K562 (cell line): Measurements from ENCODE around the gene HS3ST5. TPM values are rescaled to one million over a fixed set of nuclear protein-coding genes. Genes with fewer than 3 reads are reported as not detected.

Source experiments
- ATAC-seq: fragments of 200-7000 bp; cut with Tn5 transposase; 3 replicates; pipeline ENCODE4 v1.9.1; 2020; ENCODE audit warnings: moderate library complexity
- BruUV-seq: library from RNA; stranded (reverse); fragments of 400-500 nt; replicated peaks from 2 replicates; lab custom pipeline; 2021; lab: Mats Ljungman, UMichigan
- CTCF ChIA-PET: fragments of 300-600 bp; formaldehyde crosslinking; extraction: SDS; loops from one replicate; lab custom pipeline; 2021; ENCODE audit warnings: low intra/inter-chr PET ratio; lab: Yijun Ruan, JAX
- POLR2A ChIA-PET: fragments of 300-600, 350-650 bp; sonication (Branson Sonifier 250); formaldehyde crosslinking; extraction: SDS; loops from one replicate; lab custom pipeline; 2021; ENCODE audit warnings: antibody characterized with exemption, inconsistent platforms; lab: Yijun Ruan, JAX
- DNase-seq, 4 experiments: peaks; one replicate each; pipeline versions ENCODE4 v3.0.0 to v3.0.0-alpha.2; 2011 to 2018; ENCODE audit warnings: low spot score in 3 of 4, mixed read lengths in 3 of 4; ENCODE audit errors: extremely low read depth in 1 of 4
- FAIRE-seq: peaks from 2 replicates; lab custom pipeline; 2011; peaks lifted over from hg19 to GRCh38; lab: Jason Lieb, UNC
- H2AFZ ChIP-seq: 2 replicates; pipeline ENCODE4 v1.6.0; 2011; ENCODE audit warnings: low read depth, low read length, control low read depth, inconsistent platforms
- H3K27ac ChIP-seq: fragments of 200-600 bp; 3 replicates; pipeline ENCODE4 v1.8.0; 2011; ENCODE audit warnings: low read depth, mild to moderate bottlenecking, control low read depth, inconsistent platforms, low read length, moderate library complexity, mixed read lengths; ENCODE audit errors: extremely low read depth
- H3K27me3 ChIP-seq, 2 experiments: fragments of 300-600 bp in 1 of 2; 2 replicates in 1 of 2; 3 replicates in 1 of 2; pipeline versions ENCODE4 v1.6.0 to v1.8.0; 2011; ENCODE audit warnings: inconsistent platforms in 2 of 2, low read length in 2 of 2, mild to moderate bottlenecking in 1 of 2, mixed read lengths in 1 of 2, moderate library complexity in 1 of 2; ENCODE audit not compliant: control insufficient read depth in 2 of 2, insufficient read depth in 2 of 2
- H3K36me3 ChIP-seq: fragments of 300-600 bp; 3 replicates; pipeline ENCODE4 v1.8.0; 2011; ENCODE audit warnings: mild to moderate bottlenecking, low read length, inconsistent platforms; ENCODE audit not compliant: control insufficient read depth, insufficient read depth
- H3K4me1 ChIP-seq, 2 experiments: fragments of 200-600 bp in 1 of 2; replicated peaks in 1 of 2; 2 replicates in 1 of 2; 3 replicates in 1 of 2; pipeline versions ENCODE4 v1.5.1 to v1.8.0; 2011; ENCODE audit warnings: inconsistent platforms in 2 of 2, low read length in 2 of 2, mild to moderate bottlenecking in 1 of 2, mixed read lengths in 1 of 2, moderate library complexity in 1 of 2; ENCODE audit not compliant: control insufficient read depth in 2 of 2, insufficient read depth in 2 of 2
- H3K4me2 ChIP-seq: 2 replicates; pipeline ENCODE4 v1.6.1; 2011; ENCODE audit warnings: low read length, control low read depth, inconsistent platforms, mixed read lengths; ENCODE audit not compliant: insufficient read depth
- H3K4me3 ChIP-seq: fragments of 200-600 bp; sonication (generic), shearing (Covaris generic); 2 replicates; pipeline ENCODE4 v1.5.1; 2016; ENCODE audit warnings: control low read depth, inconsistent platforms
- H3K79me2 ChIP-seq: fragments of 200-600 bp; 3 replicates; pipeline ENCODE4 v1.8.0; 2011; ENCODE audit warnings: low read length, inconsistent platforms; ENCODE audit not compliant: control insufficient read depth, insufficient read depth
- H3K9ac ChIP-seq, 2 experiments: 2 replicates each; pipeline versions ENCODE4 v1.6.0 to v1.6.1; 2011; ENCODE audit warnings: low read depth in 2 of 2, low read length in 2 of 2, control low read depth in 1 of 2, inconsistent platforms in 1 of 2, mild to moderate bottlenecking in 1 of 2, mixed read lengths in 1 of 2; ENCODE audit not compliant: insufficient read depth in 1 of 2
- H3K9me1 ChIP-seq: one replicate; pipeline ENCODE4 v1.6.0; 2011; ENCODE audit warnings: inconsistent platforms, mild to moderate bottlenecking, low read length, moderate library complexity; ENCODE audit not compliant: control insufficient read depth, insufficient read depth
- H3K9me3 ChIP-seq: replicated peaks from 2 replicates; pipeline ENCODE4 v1.5.1; 2011; ENCODE audit warnings: low read depth, low read length, inconsistent platforms; ENCODE audit not compliant: control insufficient read depth, insufficient read depth
- H4K20me1 ChIP-seq: replicated peaks from 2 replicates; pipeline ENCODE4 v1.6.1; 2011; ENCODE audit warnings: low read length, inconsistent platforms, mixed read lengths; ENCODE audit not compliant: control insufficient read depth, insufficient read depth
- DPF2 ChIP-seq: fragments of 450-650 bp; IDR thresholded peaks from 2 replicates; pipeline ENCODE4 v1.6.1; 2016
- GMEB1 ChIP-seq: fragments of 250-450 bp; sonication (Bioruptor Pico); IDR thresholded peaks from 2 replicates; pipeline ENCODE4 v1.4.0; 2020; ENCODE audit warnings: mild to moderate bottlenecking
- PRPF4 ChIP-seq: fragments of 200-400 bp; formaldehyde crosslinking; IDR thresholded peaks from one replicate; pipeline ENCODE4 v1.6.1; 2017; ENCODE audit warnings: low read length, low read depth, mild to moderate bottlenecking; ENCODE audit not compliant: insufficient read depth, poor library complexity, severe bottlenecking
- RBM25 ChIP-seq: fragments of 200-400 bp; formaldehyde crosslinking; IDR thresholded peaks from 2 replicates; pipeline ENCODE4 v1.6.1; 2018; ENCODE audit warnings: low read length, low read depth, moderate library complexity; ENCODE audit not compliant: severe bottlenecking
- U2AF2 ChIP-seq: fragments of 200-400 bp; formaldehyde crosslinking; optimal IDR thresholded peaks from 2 replicates; pipeline ENCODE3; 2017; ENCODE audit warnings: low read depth, mild to moderate bottlenecking, low read length
- ZC3H8 ChIP-seq: fragments of 450-650 bp; IDR thresholded peaks from 2 replicates; pipeline ENCODE4 v1.6.1; 2017
- ZEB2 ChIP-seq: fragments of 450-650 bp; IDR thresholded peaks from 2 replicates; pipeline ENCODE4 v1.6.1; 2016
- ZNF165 ChIP-seq: fragments of 250-450 bp; sonication (Bioruptor Pico); IDR thresholded peaks from 2 replicates; pipeline ENCODE4 v1.4.0; 2020; ENCODE audit warnings: borderline replicate concordance
- WGBS: fragments of 100-300 bp; shearing (Covaris generic); methylation state at CpG from one replicate; pipeline ENCODE4 v1.1.6; 2016; ENCODE audit warnings: low coverage, mixed read lengths; ENCODE audit not compliant: insufficient coverage; ENCODE audit errors: missing lambda C conversion rate; 5-methylcytosine and 5-hydroxymethylcytosine counted together
- in situ Hi-C: fragments of 300-500 bp; cut with MboI; formaldehyde crosslinking; loops from 4 replicates; pipeline ENCODE4 v1.15.0; 2018; ENCODE audit warnings: inconsistent platforms, mixed read lengths
- intact Hi-C: fragments of 100-400 bp; cut with micrococcal nuclease; formaldehyde crosslinking; loops from 2 replicates; pipeline ENCODE4 v1.14.2; 2022
- polyA plus RNA-seq, 8 experiments: library from polyadenylated mRNA; depleted of rRNA in 4 of 8; stranded (reverse) in 5 of 8; unstranded in 3 of 8; fragments of >200 nt; fragmentation: Nextera tagmentation in 2 of 8; fragmentation: Illumina TruSeq in 1 of 8; extraction: Ambion mirVana in 2 of 8; extraction: Trizol in 1 of 8; gene quantifications; 2 replicates each; pipeline versions ENCODE4 v1.2.1 to v1.2.3, GENCODE V29; 2011 to 2014; ENCODE audit warnings: inconsistent platforms in 1 of 8, missing spikeins in 1 of 8
- total RNA-seq, 7 experiments: library from RNA; depleted of rRNA in 6 of 7; stranded (reverse); fragments of >200 nt in 6 of 7; fragmentation: Illumina TruSeq in 2 of 7; extraction: Trizol in 2 of 7; gene quantifications; 2 replicates each; pipeline versions ENCODE4 v1.2.1 to v1.2.3, GENCODE V29; 2011 to 2021; ENCODE audit warnings: low replicate concordance in 1 of 7

Gene HS3ST5
- total and polyA plus RNA-seq, 9 of the 15 experiments (the other 6 are each of a cell fraction or from before 2014, with no cell fraction given) = not detected

GRCh38 chr6:114280239-114280982 lies 62.4 kb downstream of the HS3ST5 start:
- Histone ChIP-seq H3K9me3 (no peaks in the 10 kb centered on the region), H3K4me3 (no peak overlapping the region), H3K4me2 (no peak overlapping the region), H4K20me1 (no peaks in the 10 kb centered on the region), H3K4me1 (no peaks in the 10 kb centered on the region), H3K9me1 (no peaks in the 10 kb centered on the region), H3K27me3 (no peaks in the 10 kb centered on the region), H3K27ac (no peak overlapping the region), H2AFZ (no peak overlapping the region), H3K79me2 (no peaks in the 10 kb centered on the region), H3K36me3 (no peaks in the 10 kb centered on the region), H3K9ac (no peak overlapping the region)
- TF ChIP-seq ZNF165 (CRISPR knock-in tag) (no peak), RBM25 (no peak), PRPF4 (no peak), DPF2 (no peak), U2AF2 (no peak), ZEB2 (no peak), ZC3H8 (no peak), GMEB1 (CRISPR knock-in tag) (no peak)
- in situ Hi-C loops = no loop called here
- POLR2A ChIA-PET = no interaction called here
- BruUV-seq = no TSS peak
- CTCF ChIA-PET = no interaction called here
- intact Hi-C loops = no loop called here
- 2% methylated on average over 7 of the region's 7 CpGs for WGBS
- ATAC-seq (no peak), FAIRE-seq (no peak), DNase-seq (no peak)
